SK-N-SH (cell line): ENCODE data around the gene TMEM213.

ENCODE experiments used
- CHD2 ChIP-seq: fragments of 150-350 bp; IDR thresholded peaks from 2 replicates; pipeline ENCODE4 v1.6.1; 2018; ENCODE audit warnings: low read length; ENCODE audit not compliant: partially characterized antibody
- EP300 ChIP-seq, 2 experiments: IDR thresholded peaks; 2 replicates each; pipeline versions ENCODE4 v1.4.0 to v1.6.1; 2012; ENCODE audit warnings: borderline replicate concordance in 1 of 2, low read depth in 1 of 2, low read length in 1 of 2
- EZH2phosphoT487 ChIP-seq: fragments of 200-600 bp; sonication (generic); IDR thresholded peaks from 2 replicates; pipeline ENCODE4 v1.6.1; 2017; ENCODE audit warnings: low read depth, mixed run types, mild to moderate bottlenecking, antibody characterized with exemption, moderate library complexity, borderline replicate concordance
- POLR2AphosphoS5 ChIP-seq: IDR thresholded peaks from 2 replicates; pipeline ENCODE4 v1.6.1; 2012; ENCODE audit warnings: low read depth, low read length
- TF ChIP-seq, protein P1 (sequence below): fragments of 200-600 bp; sonication (generic); IDR thresholded peaks from 2 replicates; pipeline ENCODE4 v1.6.1; 2017; ENCODE audit warnings: antibody characterized with exemption, mild to moderate bottlenecking, moderate library complexity

DNA sequence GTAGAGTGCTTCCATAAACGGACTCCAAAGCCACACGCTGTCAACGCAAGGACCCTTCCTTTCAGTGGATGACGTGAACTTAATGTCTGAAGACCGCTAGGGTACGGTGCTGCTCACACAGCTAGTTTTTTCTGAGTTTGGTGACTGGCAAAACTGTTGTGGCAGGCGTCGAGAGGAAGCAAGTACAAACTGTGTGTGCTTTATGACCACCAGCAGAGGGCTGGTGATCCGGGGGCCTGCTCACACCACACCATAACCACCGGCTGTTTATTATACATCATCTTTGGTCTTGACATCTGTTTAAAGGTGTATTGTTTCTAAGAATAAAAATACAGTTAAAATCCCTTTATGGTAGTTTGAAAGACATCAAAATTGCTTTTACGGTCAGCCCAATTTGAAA, 37.3 kb downstream of the TMEM213 start:
- TF ChIP-seq CHD2 (no peak), POLR2AphosphoS5 (no peak), EZH2phosphoT487 (no peak), EP300 (IDR thresholded peaks at IDR 0.05; ENCODE audit: borderline replicate concordance in 1 of 2, low read depth in 1 of 2, low read length in 1 of 2) (no peak)
- TF ChIP-seq, protein P1, sequence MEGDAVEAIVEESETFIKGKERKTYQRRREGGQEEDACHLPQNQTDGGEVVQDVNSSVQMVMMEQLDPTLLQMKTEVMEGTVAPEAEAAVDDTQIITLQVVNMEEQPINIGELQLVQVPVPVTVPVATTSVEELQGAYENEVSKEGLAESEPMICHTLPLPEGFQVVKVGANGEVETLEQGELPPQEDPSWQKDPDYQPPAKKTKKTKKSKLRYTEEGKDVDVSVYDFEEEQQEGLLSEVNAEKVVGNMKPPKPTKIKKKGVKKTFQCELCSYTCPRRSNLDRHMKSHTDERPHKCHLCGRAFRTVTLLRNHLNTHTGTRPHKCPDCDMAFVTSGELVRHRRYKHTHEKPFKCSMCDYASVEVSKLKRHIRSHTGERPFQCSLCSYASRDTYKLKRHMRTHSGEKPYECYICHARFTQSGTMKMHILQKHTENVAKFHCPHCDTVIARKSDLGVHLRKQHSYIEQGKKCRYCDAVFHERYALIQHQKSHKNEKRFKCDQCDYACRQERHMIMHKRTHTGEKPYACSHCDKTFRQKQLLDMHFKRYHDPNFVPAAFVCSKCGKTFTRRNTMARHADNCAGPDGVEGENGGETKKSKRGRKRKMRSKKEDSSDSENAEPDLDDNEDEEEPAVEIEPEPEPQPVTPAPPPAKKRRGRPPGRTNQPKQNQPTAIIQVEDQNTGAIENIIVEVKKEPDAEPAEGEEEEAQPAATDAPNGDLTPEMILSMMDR = no peak
